ENCODE measurements around the gene RLBP1.
"Not testable (repeated sequence)": the region's sequence is repeated elsewhere in the genome, so short reads cannot be mapped to it uniquely, and the experiment has no call there.

The RLBP1 gene

DNA sequence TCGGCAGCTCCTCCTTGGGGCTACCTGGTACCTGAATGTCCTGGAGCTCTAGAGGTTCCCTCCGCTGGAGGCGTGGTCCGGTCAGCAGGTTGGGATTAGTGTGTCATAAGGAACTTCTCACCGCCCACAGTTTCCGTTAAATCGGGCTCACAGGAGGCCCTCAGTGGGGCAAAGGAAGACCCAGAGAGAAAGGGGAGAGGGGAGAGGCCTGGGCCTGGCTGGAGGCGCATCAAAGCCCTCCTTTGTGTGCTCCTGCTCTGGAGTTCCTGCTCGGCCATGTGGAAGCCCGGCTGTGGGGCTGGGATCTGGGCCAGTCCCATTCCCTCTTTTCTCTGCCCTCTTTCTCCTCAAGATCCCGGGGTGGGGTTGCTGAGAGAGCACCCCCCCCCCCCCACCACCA lies at the start of gene RLBP1:
Gene RLBP1 (minus strand): TSS at position 37 of the 400 bp plus-strand sequence. CDS start 2,604 bp downstream, outside the sequence.
- no peak for DNase-seq (ENCODE audit: low spot score)

- DNase-seq (ENCODE audit: low spot score) = not testable (repeated sequence)
Measured at GRCh38 chr15:89250142-89250541, 28.8 kb upstream of the RLBP1 start.

DNA sequence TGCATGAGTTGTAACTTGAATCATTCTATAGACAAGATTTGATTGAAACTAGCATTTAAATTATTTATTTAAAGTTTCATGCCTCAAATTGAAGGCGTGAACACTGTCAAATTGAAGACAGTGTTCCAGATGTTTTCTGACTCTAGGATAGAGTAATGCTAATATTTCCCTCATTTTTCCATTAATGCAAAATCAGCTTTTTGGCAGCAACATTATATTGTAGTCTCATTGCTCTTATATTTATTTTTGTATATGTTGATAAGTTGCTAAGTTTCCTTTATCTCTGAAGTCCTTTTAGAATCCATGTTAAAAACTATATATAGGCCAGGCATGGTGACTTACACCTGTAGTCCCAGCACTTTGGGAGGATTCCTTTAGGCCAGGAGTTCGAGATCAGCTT lies 27.2 kb upstream of the RLBP1 start:
- DNase-seq (ENCODE audit: low spot score) = no peak

DNA sequence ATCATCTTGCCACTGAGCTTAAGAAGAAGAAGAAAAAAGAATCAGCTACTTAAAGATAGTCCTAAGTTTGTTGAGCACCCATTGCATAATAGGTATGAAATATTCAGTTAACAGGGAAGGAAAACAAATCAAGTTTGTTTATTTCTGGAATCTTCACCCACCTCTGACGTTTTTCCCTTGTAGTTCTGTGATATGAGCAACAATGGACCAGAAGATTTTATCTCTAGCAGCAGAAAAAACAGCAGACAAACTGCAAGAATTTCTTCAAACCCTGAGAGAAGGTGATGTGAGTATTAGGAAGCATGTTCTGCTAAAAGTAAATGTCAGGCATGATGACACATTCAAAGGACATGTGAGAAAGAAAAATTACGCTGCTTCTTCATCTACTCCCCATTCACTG lies 26.1 kb upstream of the RLBP1 start:
- no peak for DNase-seq (ENCODE audit: low spot score)

DNA sequence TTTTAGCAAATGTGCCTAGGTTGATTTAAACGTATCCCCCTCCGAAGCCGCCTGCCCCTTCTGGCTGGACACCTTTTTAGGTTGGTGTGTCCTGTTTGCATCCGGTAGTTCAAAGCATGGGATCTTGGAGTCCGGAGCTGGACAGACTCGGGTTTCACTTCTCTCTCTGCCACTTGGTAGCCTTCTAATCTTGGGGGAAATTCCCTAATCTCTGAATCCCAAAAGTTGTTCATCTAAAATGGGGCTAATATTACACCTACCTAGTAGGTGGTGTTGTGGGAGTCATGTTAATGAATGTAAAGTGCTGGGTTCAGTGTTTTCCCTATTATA lies 23.2 kb upstream of the RLBP1 start:
- DNase-seq (ENCODE audit: low spot score) = no peak

DNA sequence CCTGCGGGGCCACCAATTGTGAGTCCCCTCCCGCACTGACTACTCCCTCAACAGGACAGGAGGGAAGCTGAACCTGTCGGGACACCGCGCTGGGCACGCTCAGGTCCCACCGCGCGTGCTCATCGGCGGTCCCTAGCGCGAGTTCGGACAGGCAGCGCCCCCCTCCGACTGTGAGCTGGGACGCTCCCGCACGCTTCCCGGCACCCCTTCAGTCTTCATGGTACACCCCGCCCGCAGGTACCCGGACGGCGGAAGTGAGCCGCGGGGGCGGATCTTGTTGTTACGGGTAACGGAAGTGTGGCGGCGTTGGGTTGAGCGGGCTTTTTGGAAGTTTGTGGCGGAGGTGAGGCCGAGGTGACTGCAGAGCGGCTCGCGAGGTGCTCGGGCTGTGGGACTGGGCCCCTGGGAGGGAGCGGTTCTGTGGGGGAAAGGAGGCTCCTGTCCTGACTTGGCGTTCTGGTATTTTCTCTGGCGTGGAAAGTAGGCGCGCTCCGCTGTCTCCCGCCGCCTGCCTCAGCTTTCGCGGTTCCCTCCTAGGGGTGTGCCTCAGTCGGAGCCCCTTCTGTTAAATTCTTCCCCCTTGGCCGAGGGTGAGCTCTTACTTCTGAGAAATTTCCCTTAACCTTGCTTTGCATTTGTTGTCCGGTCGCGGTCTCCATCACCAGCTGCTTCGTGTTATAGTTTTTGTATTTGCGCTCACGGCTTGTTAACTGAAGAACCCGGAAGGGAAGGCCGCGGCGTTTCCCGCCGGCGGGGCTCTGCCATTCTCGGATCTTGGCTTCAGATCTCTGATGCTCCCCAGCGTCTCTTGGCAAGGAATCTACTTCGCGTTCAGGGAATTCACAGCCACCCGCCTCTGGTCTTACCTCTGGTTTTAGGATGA lies 22.6 kb upstream of the RLBP1 start, which contains the start of gene FANCI:
Gene FANCI (plus strand): TSS at position 289 of the 883 bp plus-strand sequence. CDS start 3,669 bp downstream, outside the sequence.
- peak; percentile 95 for DNase-seq (ENCODE audit: low spot score)

GRCh38 chr15:89243046-89243690 lies 21.8 kb upstream of the RLBP1 start:
- DNase-seq (ENCODE audit: low spot score) = no peak

DNA sequence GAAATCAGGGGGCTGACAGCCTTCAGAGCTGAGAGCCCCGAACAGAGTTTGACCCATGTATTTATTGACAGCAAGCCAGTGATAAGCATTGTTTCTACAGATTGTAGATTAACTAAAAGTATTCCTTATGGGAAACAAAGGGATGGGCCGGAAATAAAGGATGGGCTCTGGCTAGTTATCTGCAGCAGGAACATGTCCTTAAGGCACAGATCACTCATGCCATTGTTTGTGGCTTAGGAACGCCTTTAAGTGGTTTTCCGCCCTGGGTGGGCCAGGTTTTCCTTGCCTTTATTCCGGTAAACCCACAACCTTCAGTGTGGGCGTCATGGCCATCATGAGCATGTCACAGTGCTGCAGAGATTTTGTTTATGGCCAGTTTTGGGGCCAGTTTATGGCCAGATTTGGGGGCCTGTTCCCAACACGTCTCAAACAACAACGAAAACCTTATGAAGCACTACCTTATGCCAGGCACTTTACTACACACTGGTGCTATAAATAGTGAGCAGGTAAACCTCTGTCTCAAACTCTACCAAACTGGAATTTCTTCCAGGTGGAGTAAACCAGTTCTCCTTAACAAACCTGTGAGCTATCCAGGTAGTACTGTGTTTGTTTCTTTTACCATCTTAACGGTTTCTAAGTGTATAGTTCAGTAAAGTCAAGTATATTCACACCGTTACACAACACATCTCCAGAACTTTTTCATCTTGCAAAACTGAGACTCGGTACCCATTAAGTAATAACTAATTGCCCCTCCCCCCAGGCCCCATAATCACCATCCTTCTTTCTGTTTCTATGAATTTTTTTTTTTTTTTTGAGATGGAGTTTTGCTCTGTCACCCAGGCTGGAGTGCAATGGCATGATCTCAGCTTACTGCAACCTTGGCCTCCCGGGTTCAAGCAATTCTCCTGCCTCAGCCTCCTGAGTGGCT lies 18.8 kb upstream of the RLBP1 start:
- DNase-seq (ENCODE audit: low spot score) = not testable (repeated sequence)

- no peak for DNase-seq (ENCODE audit: low spot score)
Measured at GRCh38 chr15:89231832-89232231, 10.5 kb upstream of the RLBP1 start.

DNA sequence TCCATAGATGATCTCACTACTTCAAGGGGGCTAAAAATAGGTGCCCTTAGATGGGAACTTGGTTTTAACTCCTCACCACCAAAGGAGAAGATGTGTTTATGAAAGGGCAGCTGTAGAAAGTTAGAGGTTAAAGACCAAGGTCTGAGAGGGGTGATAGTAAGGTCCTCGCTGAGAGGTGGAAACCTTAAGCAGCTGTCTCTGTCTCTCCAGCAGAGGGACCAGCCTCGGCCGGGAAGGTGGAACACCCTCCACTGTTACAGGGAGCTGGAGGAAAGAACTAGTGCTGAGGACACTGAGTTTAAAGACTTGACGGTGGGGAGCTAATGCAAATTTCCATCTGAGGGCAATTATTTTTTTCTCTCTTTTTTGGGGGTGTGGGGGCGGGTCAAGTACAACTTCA lies 8.9 kb upstream of the RLBP1 start:
- no peak for DNase-seq (ENCODE audit: low spot score)

- no peak for DNase-seq (ENCODE audit: low spot score)
Measured at GRCh38 chr15:89227425-89227824, 6.0 kb upstream of the RLBP1 start.

DNA sequence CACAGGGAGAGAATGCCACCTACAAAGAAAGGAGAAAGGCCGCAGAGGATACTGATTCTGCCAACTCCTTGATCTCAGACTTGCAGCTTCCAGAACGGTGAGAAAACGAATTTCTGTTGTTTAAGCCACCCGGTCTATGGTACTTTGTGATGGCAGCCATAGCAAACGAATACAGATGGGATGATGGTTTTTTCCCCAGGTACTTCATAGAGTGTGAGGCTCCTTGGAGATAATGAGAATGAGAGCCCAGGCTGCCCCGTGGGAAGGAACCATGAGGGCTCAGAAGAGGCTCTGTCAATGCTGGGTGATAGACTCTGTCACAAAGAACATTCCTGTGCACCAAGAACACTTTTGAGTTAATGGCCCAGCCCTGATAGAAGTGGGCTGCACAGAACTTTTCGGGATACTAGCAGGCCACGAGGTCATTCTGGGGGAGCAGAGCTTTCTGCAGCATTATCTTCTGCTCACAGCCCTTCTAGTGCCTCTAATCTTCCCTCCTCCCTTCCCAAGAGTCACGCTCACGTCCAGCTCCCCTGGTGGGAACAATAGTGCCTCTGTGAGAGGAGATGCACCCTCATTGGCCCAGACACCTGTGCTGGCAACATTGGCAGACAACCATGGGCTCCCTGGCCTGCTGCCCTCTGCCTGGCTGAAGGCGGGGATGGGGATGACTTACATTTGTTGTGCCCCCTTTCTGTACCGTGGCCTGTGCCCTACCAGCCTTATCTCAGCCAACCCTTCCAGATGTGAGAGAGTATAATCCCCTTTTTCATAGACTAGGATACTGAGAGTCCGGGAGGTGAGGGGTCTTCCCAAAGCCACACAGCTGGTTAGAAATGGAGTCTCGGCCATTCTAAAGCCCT lies 5.2 kb upstream of the RLBP1 start:
- DNase-seq (ENCODE audit: low spot score) = no peak

- DNase-seq (ENCODE audit: low spot score) = no peak
Measured at GRCh38 chr15:89225588-89225987, 4.2 kb upstream of the RLBP1 start.

GRCh38 chr15:89218531-89218930 lies 2.8 kb downstream of the RLBP1 start:
- no peak for DNase-seq (ENCODE audit: low spot score)

DNA sequence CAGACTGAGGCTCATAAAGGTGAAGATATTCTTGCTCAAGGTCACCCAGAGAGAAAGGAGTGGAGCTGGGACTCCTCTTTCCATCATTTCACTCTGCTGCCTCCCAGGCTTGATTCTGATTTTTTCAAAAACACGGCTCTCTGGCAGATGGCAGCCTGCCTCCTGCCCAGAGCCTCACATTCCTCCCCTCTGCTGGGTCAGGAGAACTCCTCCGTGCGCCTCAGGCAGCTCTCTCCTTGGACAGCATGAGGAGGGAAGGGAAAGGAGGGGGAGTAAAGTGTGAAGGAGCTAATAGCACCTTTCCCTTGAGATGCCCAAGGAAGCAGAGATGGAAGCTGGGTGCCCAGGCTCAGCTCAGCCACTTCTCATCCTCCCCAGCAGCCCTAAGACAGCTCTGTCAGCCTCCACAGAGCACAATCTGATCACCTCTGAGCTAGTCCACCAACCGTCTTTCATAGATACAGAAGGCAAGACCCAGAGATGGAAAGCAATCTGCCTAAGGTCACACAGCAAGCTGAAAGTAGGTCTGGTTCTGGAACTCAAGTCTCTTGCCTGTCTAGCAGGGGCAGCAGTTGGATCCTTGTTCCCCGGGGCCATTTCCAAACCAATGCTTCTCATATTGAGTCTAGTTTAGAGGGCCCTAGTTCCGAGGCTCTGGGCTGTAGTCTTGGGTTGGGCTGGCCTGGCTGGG lies 3.5 kb downstream of the RLBP1 start:
- DNase-seq (ENCODE audit: low spot score) = no peak

DNA sequence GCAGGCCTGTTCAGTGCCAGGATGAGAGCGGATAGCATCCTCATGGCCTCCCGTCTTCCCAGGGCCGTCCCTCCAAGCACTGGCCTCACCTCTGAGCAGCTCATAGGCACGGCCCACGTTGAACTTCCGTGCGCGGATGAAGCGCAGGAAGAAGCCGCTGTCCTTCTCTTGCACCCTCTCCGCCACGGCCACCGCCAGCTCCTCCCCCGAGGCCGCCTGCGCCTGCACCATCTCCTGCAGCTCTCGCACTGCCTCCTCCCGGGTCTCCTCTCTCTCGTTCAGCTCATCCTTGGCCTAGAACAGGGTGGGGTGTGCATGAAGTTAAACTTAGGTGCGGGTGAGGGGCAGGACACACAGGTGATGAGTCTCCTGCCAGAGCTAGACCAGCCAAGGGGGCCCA lies 4.3 kb downstream of the RLBP1 start:
- no peak for DNase-seq (ENCODE audit: low spot score)

- DNase-seq (ENCODE audit: low spot score) = no peak
Measured at GRCh38 chr15:89215627-89216026, 5.8 kb downstream of the RLBP1 start.

DNA sequence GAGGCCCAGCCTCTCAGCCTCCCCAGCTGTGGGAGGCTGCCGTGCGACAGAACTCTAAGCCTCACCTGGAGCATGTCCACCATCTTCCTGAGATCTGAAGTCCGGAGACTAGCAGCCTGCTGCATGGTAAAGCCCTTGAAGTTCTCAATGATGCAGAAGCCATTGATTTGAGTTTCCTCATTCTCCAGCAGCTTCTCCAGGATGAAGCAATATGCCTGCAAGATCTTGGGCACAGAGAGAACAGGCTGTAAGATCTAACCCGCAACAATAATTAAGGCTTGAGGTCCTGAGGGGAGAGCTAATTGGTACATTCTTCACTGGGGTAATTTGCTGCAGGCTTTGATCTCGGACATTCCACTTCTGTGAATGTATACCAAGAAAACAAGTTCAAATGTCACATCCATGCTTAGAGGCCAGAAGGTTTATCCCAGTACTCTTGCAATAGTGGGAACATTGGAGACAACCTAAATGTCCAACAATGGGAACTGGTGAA lies 9.7 kb downstream of the RLBP1 start:
- no peak for DNase-seq (ENCODE audit: low spot score)

DNA sequence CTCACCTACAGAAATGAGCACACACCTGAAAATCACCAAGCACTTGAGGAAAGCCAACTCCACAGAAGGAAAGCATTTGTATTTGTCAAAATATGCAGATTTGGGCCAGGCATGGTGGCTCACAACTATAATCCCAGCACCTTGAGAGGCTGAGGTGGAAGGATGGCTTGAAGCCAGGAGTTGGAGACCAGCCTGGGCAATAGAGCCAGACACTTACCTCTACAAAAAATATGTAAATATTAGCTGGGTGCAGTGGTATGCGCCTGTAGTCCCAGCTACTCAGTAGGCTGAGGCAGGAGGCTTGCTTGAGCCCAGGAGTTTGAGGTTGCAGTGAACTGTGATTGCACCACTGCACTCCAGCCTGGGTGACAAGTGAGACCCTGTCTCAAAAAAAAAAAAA lies 12.3 kb downstream of the RLBP1 start:
- DNase-seq (ENCODE audit: low spot score) = no peak

- DNase-seq (ENCODE audit: low spot score) = no peak
Measured at GRCh38 chr15:89208256-89208655, 13.1 kb downstream of the RLBP1 start.

DNA sequence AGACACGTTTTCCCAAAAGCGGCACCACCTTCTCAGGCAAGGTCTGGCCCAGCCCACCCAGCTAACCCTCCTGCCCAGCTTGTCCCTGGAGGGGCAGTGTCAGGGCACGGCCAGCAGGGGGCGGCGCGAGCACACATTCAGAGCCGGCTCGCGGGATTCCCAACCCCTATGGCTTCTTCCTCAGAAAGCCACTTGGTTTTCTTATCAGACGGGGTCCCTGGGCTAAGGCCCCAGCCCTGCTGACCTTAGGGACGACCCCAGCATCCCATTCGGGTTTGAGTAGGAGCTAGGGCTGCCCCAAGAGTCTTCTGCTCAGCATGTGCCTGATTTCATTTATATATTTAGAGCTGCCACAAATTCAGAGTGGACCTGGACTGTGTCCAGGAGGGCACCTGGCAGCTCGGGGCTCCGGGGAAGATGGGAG lies 14.5 kb downstream of the RLBP1 start:
- DNase-seq (ENCODE audit: low spot score) = peak; percentile 72

Measured in kidney tubule cell (primary cell).